Activated CD4-positive, alpha-beta T cell treated with anti-CD3 and anti-CD28 coated beads, Interleukin-2, amount 50 U/mL, for 24 hours (primary cell): Measurements from ENCODE around the gene RHBG.

Source experiments
- DNase-seq, 2 donors: peaks; one replicate each; pipeline ENCODE4 v3.0.0-alpha.2; 2020; ENCODE audit warnings: low read depth in 1 of 2, low spot score in 1 of 2

The RHBG gene

GRCh38 chr1:156423422-156424352, 54.7 kb downstream of the RHBG start:
- no peak for DNase-seq

GRCh38 chr1:156424806-156425432, 55.9 kb downstream of the RHBG start:
- DNase-seq = no peak

GRCh38 chr1:156425943-156426342, 56.9 kb downstream of the RHBG start:
- no peak for DNase-seq

GRCh38 chr1:156427957-156428356, 58.9 kb downstream of the RHBG start:
- DNase-seq = no peak

GRCh38 chr1:156428746-156429288, 59.8 kb downstream of the RHBG start:
- DNase-seq = no peak

- no peak for DNase-seq
These were observed 60.5 kb downstream of the RHBG start for GRCh38 chr1:156429313-156430060.

- no peak for DNase-seq
These were observed 61.3 kb downstream of the RHBG start for GRCh38 chr1:156430303-156430702.

- DNase-seq = no peak
These were observed 61.9 kb downstream of the RHBG start for GRCh38 chr1:156430866-156431265.

- no peak for DNase-seq
These were observed 62.4 kb downstream of the RHBG start for GRCh38 chr1:156431366-156431765.

GRCh38 chr1:156431769-156432668, 63.0 kb downstream of the RHBG start:
- no peak for DNase-seq

GRCh38 chr1:156432669-156433018, 63.6 kb downstream of the RHBG start:
- no peak for DNase-seq

GRCh38 chr1:156433032-156433431, 64.0 kb downstream of the RHBG start:
- DNase-seq = no peak

GRCh38 chr1:156433602-156434001, 64.6 kb downstream of the RHBG start:
- no peak for DNase-seq
